PC-9 (cell line): ENCODE data around the gene VPS13D.

ENCODE experiments used
- CTCF ChIP-seq: fragments of 200-600 bp; sonication (generic); conservative IDR thresholded peaks from 2 replicates; pipeline ENCODE4 v1.6.1; 2017; ENCODE audit warnings: mixed run types, antibody characterized with exemption, mild to moderate bottlenecking, moderate library complexity
- EZH2 ChIP-seq: fragments of 200-600 bp; sonication (generic); IDR thresholded peaks from 2 replicates; pipeline ENCODE4 v1.8.0; 2017; ENCODE audit warnings: antibody characterized with exemption, low read depth

- TF ChIP-seq CTCF (no peak), EZH2 (no peak)
Observed at GRCh38 chr1:12372180-12372579, 142.3 kb downstream of the VPS13D start.
